GM12872 (cell line): ENCODE results near the gene ALDH1L1.

Experiments used
- CTCF ChIP-seq: IDR thresholded peaks from 3 replicates; pipeline ENCODE4 v1.5.1; 2011; ENCODE audit warnings: low read depth, mild to moderate bottlenecking, low read length, moderate library complexity; ENCODE audit not compliant: insufficient read depth

ALDH1L1 gene

GRCh38 chr3:126102011-126102410 lies 78.4 kb downstream of the ALDH1L1 start:
- TF ChIP-seq CTCF = no peak

GRCh38 chr3:126101521-126101982 lies 78.8 kb downstream of the ALDH1L1 start:
- no peak for TF ChIP-seq CTCF

GRCh38 chr3:126100634-126101301 lies 79.6 kb downstream of the ALDH1L1 start:
- no peak for TF ChIP-seq CTCF

GRCh38 chr3:126100269-126100633 lies 80.1 kb downstream of the ALDH1L1 start:
- no peak for TF ChIP-seq CTCF

- TF ChIP-seq CTCF = no peak
These were observed 82.0 kb downstream of the ALDH1L1 start for GRCh38 chr3:126098391-126098858.

- TF ChIP-seq CTCF = no peak
These were observed 82.6 kb downstream of the ALDH1L1 start for GRCh38 chr3:126097801-126098200.

- no peak for TF ChIP-seq CTCF
These were observed 92.7 kb downstream of the ALDH1L1 start for GRCh38 chr3:126087552-126088175.
